Measurements from ENCODE around the gene RHOG.

DNA sequence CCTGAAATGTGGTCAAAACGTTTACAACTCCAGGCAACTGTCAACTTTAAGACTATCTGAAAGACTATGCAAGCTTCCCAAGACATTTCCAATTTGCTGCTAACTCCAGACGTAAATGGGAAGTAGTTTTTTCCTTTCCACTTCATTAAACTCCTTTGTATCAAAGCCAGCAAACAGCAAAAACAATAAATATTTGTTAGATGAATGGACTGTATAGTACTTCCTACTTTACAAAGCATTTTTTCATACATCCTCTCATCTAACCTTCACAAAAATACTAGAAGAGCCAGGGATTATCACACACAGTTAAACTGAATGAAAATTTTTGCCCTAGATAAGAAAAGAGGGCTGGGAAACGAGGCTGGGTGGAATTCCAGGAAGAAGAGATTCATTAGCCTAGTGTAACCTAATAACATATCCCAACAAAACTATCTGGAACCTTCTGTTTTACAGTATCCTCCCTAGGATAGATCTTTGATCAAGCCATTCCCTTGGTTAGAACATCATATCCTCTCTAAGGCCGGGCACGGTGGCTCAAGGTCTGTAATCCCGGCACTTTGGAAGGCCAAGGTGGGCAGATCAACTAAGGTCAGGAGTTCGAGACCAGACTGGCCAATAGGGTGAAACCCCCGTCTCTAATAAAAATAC, 53.9 kb downstream of the RHOG start:
- no peak for TF ChIP-seq CTCF (conservative IDR thresholded peaks at IDR 0.05)
- no peak for TF ChIP-seq EZH2 (IDR thresholded peaks at IDR 0.05; ENCODE audit: low read depth)
